Stimulated activated memory B cell treated with anti-CD40 and anti-IgM and Interleukin-4, amounts not matched to agents 10 μg/mL and 1 μg/mL and 100 μg/mL, for 72 hours (primary cell): ENCODE measurements around the gene FAM168A.

Source experiments
- ATAC-seq: fragments of 150-1000 bp; cut with Tn5 transposase; 2 replicates; pipeline ENCODE4 v1.10.0; 2021
- H3K27ac Mint-ChIP-seq: one replicate; pipeline ENCODE4 v1.8.0; 2022; ENCODE audit warnings: mild to moderate bottlenecking, mixed read lengths
- H3K27me3 Mint-ChIP-seq: one replicate; pipeline ENCODE4 v1.8.0; 2022; ENCODE audit warnings: mixed read lengths
- H3K36me3 Mint-ChIP-seq: one replicate; pipeline ENCODE4 v1.8.0; 2022; ENCODE audit warnings: mixed read lengths
- H3K4me1 Mint-ChIP-seq: one replicate; pipeline ENCODE4 v1.8.0; 2022; ENCODE audit warnings: mixed read lengths
- H3K4me3 Mint-ChIP-seq: one replicate; pipeline ENCODE4 v1.8.0; 2022; ENCODE audit warnings: mild to moderate bottlenecking, moderate library complexity, mixed read lengths
- H3K9me3 Mint-ChIP-seq: one replicate; pipeline ENCODE4 v1.8.0; 2022; ENCODE audit warnings: mixed read lengths

The FAM168A gene

GRCh38 chr11:73528013-73528412 lies 69.9 kb downstream of the FAM168A start:
- H3K4me3 Mint-ChIP-seq, result no peak overlapping the region
- no peak overlapping the region for H3K27ac Mint-ChIP-seq
- peaks cover 8% of the 10 kb centered on the region for H3K36me3 Mint-ChIP-seq
- H3K4me1 Mint-ChIP-seq, result peaks cover 21% of the 10 kb centered on the region
- ATAC-seq, result no peak
- H3K27me3 Mint-ChIP-seq, result no peaks in the 10 kb centered on the region
- no peaks in the 10 kb centered on the region for H3K9me3 Mint-ChIP-seq

GRCh38 chr11:73525611-73526010 lies 72.3 kb downstream of the FAM168A start:
- Mint-ChIP-seq H3K27me3 (no peaks in the 10 kb centered on the region), H3K27ac (no peak overlapping the region), H3K36me3 (peaks cover 14% of the 10 kb centered on the region), H3K9me3 (no peaks in the 10 kb centered on the region), H3K4me3 (no peak overlapping the region), H3K4me1 (peaks cover 26% of the 10 kb centered on the region)
- no peak for ATAC-seq

DNA sequence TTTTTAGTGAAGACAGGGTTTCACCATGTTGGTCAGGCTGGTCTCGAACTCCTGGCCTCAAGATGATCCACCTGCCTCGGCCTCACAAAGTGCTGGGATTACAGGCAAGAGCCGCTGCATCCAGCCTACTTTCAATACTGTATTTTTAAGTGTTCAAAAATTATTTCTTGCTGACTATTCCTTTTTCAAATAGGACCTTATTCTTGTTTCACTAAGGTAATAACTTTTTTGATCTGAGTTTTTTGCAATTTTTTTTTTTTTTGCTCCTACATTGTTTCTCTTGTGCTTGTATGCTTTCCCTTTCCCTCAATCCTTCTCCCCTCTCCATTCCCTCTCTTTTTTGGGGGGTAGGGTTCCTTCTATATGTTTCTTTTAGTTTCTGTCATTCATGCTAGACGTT lies 73.1 kb downstream of the FAM168A start:
- peaks cover 14% of the 10 kb centered on the region for H3K36me3 Mint-ChIP-seq
- H3K9me3 Mint-ChIP-seq, result no peaks in the 10 kb centered on the region
- H3K4me3 Mint-ChIP-seq, result no peak overlapping the region
- H3K27ac Mint-ChIP-seq, result no peak overlapping the region
- H3K27me3 Mint-ChIP-seq, result no peaks in the 10 kb centered on the region
- no peak for ATAC-seq
- peaks cover 28% of the 10 kb centered on the region for H3K4me1 Mint-ChIP-seq

DNA sequence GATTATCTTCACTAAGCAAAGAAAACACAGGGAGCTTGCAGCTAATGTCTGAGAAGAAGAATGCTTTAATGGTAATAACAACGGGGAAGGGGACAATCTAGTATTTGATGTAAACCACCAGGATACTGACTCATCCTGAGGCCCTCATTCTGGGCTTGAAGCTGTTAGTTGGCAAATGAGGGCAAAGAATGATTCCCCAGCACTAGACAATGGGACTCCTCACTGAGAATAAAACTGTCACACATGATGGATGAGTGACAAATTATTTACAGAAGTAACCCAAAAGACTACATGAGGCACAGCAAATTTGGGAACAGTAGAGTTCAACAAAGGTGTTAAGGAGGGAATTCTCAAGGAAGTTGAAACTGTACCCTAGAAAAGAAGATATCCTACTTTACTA lies 76.3 kb downstream of the FAM168A start:
- peaks cover 17% of the 10 kb centered on the region for H3K4me1 Mint-ChIP-seq
- H3K4me3 Mint-ChIP-seq, result no peak overlapping the region
- no peaks in the 10 kb centered on the region for H3K9me3 Mint-ChIP-seq
- H3K36me3 Mint-ChIP-seq, result peaks cover 19% of the 10 kb centered on the region
- H3K27ac Mint-ChIP-seq, result peak overlapping the region; percentile 53
- no peaks in the 10 kb centered on the region for H3K27me3 Mint-ChIP-seq
- ATAC-seq, result no peak

DNA sequence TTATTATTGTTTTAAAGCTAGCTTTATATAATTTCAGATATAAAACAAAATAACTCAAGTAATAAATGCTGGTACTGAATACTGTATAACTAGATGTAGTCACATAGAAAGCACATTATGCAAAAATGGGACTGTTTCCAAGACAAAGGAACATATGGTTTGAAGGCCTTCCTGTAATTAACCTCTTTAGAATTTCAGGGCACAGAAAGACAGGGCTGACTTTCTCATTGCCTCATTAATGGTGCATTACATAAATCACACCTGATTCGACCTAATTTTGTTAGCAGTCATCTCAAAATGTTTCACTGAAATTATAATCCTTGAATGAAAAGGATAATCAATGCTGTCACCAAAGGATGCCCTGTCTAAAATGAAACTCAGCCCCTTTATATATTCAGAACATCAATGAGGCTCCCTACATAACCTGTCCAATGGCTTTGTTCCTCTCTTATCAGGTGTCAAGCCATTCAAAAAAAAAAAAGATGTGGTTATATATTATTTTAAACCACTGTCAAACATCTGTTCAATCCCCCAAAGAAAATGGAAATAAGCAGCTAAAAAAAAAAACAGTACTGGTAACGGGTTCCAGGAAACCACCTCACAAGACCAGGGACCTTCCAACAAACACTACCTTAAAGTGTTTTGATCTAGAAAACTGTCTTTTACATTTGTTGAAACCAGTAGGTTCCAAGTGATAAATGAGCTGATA lies 77.4 kb downstream of the FAM168A start:
- Mint-ChIP-seq H3K9me3 (no peaks in the 10 kb centered on the region), H3K27ac (no peak overlapping the region), H3K27me3 (no peaks in the 10 kb centered on the region), H3K4me3 (no peak overlapping the region), H3K36me3 (peaks cover 19% of the 10 kb centered on the region), H3K4me1 (peaks cover 17% of the 10 kb centered on the region)
- peak; percentile 8 for ATAC-seq

DNA sequence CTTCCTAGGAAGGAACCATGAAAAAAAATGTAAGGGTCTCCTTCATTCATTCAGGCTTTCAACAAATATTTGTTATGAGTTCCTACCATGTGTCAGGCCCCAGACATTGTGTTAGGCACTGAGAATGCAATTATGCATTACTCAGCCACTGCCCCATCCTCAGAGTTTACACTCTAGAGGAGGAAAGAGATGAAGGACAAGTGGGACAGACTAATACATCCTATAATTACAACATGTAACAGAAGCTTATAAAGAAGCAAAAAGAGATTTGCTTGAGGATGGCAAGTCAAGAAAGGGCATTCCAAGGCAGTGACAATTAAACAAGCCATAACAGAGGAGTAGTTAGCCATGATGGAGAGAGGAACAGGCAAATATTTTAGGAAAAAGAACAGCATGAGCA lies 78.6 kb downstream of the FAM168A start:
- no peak overlapping the region for H3K4me3 Mint-ChIP-seq
- H3K27me3 Mint-ChIP-seq, result no peaks in the 10 kb centered on the region
- H3K4me1 Mint-ChIP-seq, result peaks cover 22% of the 10 kb centered on the region
- ATAC-seq, result no peak
- peaks cover 28% of the 10 kb centered on the region for H3K36me3 Mint-ChIP-seq
- no peaks in the 10 kb centered on the region for H3K9me3 Mint-ChIP-seq
- H3K27ac Mint-ChIP-seq, result no peak overlapping the region

DNA sequence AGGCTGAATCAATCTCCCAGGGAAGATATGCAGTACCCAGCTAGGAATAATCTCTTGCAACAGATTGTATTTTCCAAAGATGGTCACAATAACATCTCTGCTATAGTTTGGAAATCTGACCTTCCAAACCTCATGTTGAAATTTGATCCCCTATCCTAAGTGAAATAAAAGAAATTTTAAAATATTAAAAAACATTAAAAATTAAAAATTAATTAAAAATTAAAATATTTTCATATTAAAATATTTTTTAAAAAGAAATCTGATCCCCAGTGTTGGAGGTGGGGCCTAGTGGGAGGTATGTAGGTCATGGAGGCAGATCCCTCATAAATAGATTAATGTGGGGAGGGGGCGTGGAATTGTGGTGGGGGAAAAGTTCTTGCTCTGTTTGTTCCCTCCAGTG lies 79.7 kb downstream of the FAM168A start:
- no peaks in the 10 kb centered on the region for H3K27me3 Mint-ChIP-seq
- no peaks in the 10 kb centered on the region for H3K9me3 Mint-ChIP-seq
- H3K27ac Mint-ChIP-seq, result no peak overlapping the region
- no peak overlapping the region for H3K4me3 Mint-ChIP-seq
- ATAC-seq, result no peak
- peaks cover 22% of the 10 kb centered on the region for H3K4me1 Mint-ChIP-seq
- peaks cover 20% of the 10 kb centered on the region for H3K36me3 Mint-ChIP-seq

- Mint-ChIP-seq H3K27me3 (no peaks in the 10 kb centered on the region), H3K4me3 (no peak overlapping the region), H3K27ac (no peak overlapping the region), H3K9me3 (no peaks in the 10 kb centered on the region), H3K4me1 (peaks cover 12% of the 10 kb centered on the region), H3K36me3 (peaks cover 14% of the 10 kb centered on the region)
- no peak for ATAC-seq
Measured at GRCh38 chr11:73516080-73516479, 81.8 kb downstream of the FAM168A start.

- Mint-ChIP-seq H3K9me3 (peaks cover 4% of the 10 kb centered on the region), H3K27me3 (no peaks in the 10 kb centered on the region), H3K4me3 (no peak overlapping the region), H3K36me3 (peaks cover 23% of the 10 kb centered on the region), H3K4me1 (peaks cover 5% of the 10 kb centered on the region), H3K27ac (no peak overlapping the region)
- ATAC-seq, result no peak
Measured at GRCh38 chr11:73513707-73514106, 84.2 kb downstream of the FAM168A start.

DNA sequence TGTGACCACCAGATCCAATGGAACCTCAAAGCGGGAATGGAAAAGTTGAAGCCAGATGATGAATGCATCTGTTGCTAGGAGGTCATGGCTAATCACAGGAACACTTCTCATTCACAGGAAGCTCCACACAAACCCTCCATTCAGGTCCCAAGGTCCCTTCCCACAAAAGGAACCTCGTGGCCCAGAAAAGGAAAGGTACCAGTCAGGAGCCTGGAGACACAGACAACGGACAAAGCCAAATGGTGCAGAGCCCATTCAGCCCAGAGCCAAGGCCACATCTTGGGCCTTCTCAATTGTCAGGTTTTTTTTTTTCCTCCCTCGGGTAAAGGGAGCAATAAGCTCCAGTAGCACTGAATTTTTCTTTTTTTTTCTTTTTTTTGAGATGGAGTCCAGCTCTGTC lies 87.0 kb downstream of the FAM168A start:
- H3K4me3 Mint-ChIP-seq, result no peak overlapping the region
- peaks cover 21% of the 10 kb centered on the region for H3K36me3 Mint-ChIP-seq
- peaks cover 8% of the 10 kb centered on the region for H3K4me1 Mint-ChIP-seq
- no peak overlapping the region for H3K27ac Mint-ChIP-seq
- no peak for ATAC-seq
- peaks cover 4% of the 10 kb centered on the region for H3K9me3 Mint-ChIP-seq
- no peaks in the 10 kb centered on the region for H3K27me3 Mint-ChIP-seq

DNA sequence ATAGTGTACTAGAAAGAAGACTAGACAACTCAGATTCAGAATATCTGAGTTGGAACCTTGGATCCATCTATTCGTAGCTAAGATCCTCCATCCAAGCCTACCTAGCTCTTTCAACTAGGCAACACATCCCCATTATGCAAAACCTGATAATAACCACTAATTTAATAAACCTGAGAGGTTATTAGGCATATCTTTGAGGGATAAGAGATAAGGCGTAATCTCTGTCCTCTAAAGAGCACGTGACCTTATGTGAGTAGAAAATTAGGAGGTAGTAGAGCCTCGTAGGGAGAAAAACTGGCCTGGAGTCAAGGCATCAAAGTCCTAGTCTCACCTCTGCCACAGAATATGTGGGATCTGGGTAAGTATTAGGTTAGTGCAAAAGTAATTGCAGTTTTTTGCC lies 87.8 kb downstream of the FAM168A start:
- Mint-ChIP-seq H3K27me3 (no peaks in the 10 kb centered on the region), H3K4me3 (no peak overlapping the region), H3K36me3 (peaks cover 20% of the 10 kb centered on the region), H3K4me1 (peaks cover 11% of the 10 kb centered on the region), H3K27ac (no peak overlapping the region), H3K9me3 (peaks cover 4% of the 10 kb centered on the region)
- no peak for ATAC-seq

- no peak overlapping the region for H3K27ac Mint-ChIP-seq
- peaks cover 7% of the 10 kb centered on the region for H3K9me3 Mint-ChIP-seq
Measured at GRCh38 chr11:73509188-73509587, 88.7 kb downstream of the FAM168A start.

DNA sequence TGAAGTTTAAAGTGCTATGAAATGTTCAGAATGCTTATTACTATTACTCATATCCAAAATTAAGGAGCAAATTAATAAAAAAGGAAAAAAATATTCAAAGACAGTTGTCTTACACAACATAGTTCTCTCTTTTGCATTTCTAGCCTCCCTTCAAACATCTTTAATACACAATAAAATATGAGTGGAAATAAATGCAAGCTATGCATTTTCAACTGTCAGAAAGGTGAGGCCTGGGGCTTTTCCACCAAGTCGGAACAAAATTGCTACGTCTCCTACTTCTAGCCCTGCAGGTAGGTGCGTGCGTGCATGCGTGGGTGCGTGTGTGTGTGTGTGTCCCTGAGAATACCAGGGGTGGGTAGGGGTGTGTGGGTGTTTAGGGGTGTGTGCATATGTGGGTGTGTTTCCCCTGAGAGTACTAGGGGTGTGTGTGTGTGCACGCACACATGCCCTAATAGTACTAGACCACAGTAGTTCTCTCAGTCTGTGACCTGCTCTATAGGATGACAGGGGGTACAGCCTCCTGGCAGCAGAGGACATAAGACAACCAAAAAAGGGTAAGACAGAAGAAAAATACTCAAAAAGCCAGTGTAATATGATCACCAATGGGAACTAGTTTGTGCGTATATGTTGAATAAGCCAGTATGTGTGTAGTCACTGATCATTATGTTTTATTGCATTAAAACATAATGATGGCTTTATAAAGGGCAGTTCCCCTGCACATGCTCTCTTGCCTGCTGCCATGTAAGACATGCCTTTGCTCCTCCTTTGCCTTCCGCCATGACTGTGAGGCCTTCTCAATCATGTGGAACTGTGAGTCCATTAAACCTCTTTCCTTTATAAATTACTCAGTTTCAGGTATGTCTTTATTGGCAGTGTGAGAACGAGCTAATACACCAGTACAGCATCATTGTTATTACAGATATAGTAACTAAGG lies 89.4 kb downstream of the FAM168A start:
- Mint-ChIP-seq H3K9me3 (peaks cover 11% of the 10 kb centered on the region), H3K27ac (no peak overlapping the region), H3K27me3 (no peaks in the 10 kb centered on the region), H3K4me1 (peaks cover 7% of the 10 kb centered on the region), H3K36me3 (peaks cover 27% of the 10 kb centered on the region), H3K4me3 (no peak overlapping the region)
- ATAC-seq, result no peak

More at GRCh38 chr11:73509188-73509587, 88.7 kb downstream of the FAM168A start:
- Mint-ChIP-seq H3K4me3 (no peak overlapping the region), H3K27me3 (no peaks in the 10 kb centered on the region), H3K4me1 (peaks cover 7% of the 10 kb centered on the region), H3K36me3 (peaks cover 21% of the 10 kb centered on the region)
- ATAC-seq, result no peak

DNA sequence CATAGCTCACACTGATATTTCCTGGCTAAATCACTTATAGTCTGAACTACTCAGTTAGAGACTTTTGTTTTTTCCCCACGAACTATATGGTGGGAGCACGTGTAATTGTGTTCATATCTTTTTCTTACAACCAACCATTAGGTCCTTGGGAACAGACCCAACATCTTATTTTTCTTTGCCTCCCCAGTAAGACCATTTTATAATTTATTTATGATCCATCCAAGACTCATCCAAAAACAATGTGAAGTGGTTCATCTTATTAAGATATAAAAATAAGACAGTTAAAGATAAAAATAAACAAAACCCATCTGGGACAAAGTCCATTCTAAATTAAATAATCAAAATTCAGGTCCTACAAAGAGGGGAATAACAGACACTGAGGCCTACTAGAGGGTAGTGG lies 90.8 kb downstream of the FAM168A start:
- no peak for ATAC-seq
- peaks cover 14% of the 10 kb centered on the region for H3K9me3 Mint-ChIP-seq
- H3K27me3 Mint-ChIP-seq, result no peaks in the 10 kb centered on the region
- peaks cover 20% of the 10 kb centered on the region for H3K4me1 Mint-ChIP-seq
- H3K27ac Mint-ChIP-seq, result no peak overlapping the region
- H3K4me3 Mint-ChIP-seq, result no peak overlapping the region
- peaks cover 33% of the 10 kb centered on the region for H3K36me3 Mint-ChIP-seq

GRCh38 chr11:73506038-73506437 lies 91.9 kb downstream of the FAM168A start:
- Mint-ChIP-seq H3K27ac (peak overlapping the region; percentile 36), H3K9me3 (peaks cover 14% of the 10 kb centered on the region), H3K4me3 (no peak overlapping the region), H3K4me1 (peaks cover 31% of the 10 kb centered on the region), H3K27me3 (no peaks in the 10 kb centered on the region), H3K36me3 (peaks cover 37% of the 10 kb centered on the region)
- no peak for ATAC-seq

DNA sequence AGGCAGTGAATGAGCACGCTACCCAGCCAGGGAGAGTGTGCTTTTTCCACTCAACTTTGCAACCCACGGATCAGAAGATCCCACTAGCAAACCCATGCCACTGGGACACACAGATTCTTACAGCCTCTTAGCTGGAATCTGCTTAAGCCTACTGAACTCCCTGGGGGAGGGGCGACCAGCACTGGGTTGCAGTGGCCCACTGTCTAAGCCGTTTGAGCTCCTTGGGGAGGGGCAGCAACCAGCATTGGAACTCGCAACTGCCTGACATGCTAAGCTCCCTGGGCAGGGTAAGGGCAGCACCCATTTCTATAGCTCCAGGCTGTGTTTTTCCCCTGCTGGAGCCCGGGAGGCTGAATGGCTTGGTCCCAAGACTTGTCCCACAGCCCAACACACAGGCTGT lies 99.6 kb downstream of the FAM168A start:
- peaks cover 2% of the 10 kb centered on the region for H3K9me3 Mint-ChIP-seq
- ATAC-seq, result no peak
- H3K4me3 Mint-ChIP-seq, result no peak overlapping the region
- H3K36me3 Mint-ChIP-seq, result peaks cover 18% of the 10 kb centered on the region
- no peak overlapping the region for H3K27ac Mint-ChIP-seq
- peaks cover 55% of the 10 kb centered on the region for H3K4me1 Mint-ChIP-seq
- H3K27me3 Mint-ChIP-seq, result no peaks in the 10 kb centered on the region
